Globus pallidus (tissue), 1 donor: Measurements from ENCODE around the gene TSPAN11.
"Not testable (repeated sequence)": the region's sequence is repeated elsewhere in the genome, so short reads cannot be mapped to it uniquely, and the experiment has no call there.

Source experiments
- DNase-seq: peaks from one replicate; pipeline ENCODE4 v3.0.0-alpha.2; 2015; ENCODE audit warnings: low spot score

The TSPAN11 gene

GRCh38 chr12:31019976-31020375, 93.4 kb downstream of the TSPAN11 start:
- no peak for DNase-seq

- DNase-seq: no peak
Observed at GRCh38 chr12:31020385-31021166, 94.0 kb downstream of the TSPAN11 start.

- DNase-seq: no peak
Observed at GRCh38 chr12:31021181-31021580, 94.6 kb downstream of the TSPAN11 start.

- no peak for DNase-seq
Observed at GRCh38 chr12:31021809-31022494, 95.4 kb downstream of the TSPAN11 start.

- DNase-seq: no peak
Observed at GRCh38 chr12:31023271-31023724, 96.8 kb downstream of the TSPAN11 start.

DNA sequence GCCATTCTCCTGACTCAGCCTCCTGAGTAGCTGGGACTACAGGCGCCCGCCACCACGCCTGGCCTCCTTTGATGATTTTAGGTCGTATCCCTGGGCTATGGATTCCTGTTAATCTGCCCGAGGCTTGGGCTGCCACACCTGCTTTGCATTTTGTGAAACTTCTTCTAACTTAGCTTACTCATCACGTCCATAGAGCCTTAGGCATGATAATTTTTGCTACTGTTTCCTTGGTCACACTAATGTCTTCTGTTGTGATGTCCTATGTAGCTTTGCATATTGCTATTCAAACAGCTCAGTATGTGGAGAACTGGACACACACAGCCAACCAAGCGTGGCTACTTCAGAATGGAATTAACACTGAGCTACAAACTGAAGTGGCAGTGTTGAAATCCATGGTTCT, 99.7 kb downstream of the TSPAN11 start:
- DNase-seq: no peak

DNA sequence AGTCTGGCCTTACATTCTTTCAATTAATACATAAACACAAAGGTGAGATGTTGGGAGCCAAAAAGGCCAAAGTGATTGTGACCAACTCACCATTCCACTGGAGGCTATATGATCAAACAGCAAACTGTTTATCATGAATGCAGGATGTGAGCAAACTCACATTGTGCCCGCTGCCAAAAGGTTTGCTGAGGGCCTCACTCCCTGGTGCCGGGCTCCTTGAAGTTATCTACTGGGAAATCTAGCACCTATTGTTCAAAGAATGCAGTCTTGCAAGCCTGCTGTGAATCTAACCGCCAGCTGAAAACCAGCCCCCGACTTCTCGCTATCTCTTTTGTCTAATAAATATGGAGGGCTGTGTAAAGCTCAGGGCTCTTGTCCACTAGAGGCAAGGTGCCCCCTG, 100.5 kb downstream of the TSPAN11 start:
- DNase-seq: not testable (repeated sequence)

GRCh38 chr12:31029468-31029867, 102.9 kb downstream of the TSPAN11 start:
- no peak for DNase-seq

DNA sequence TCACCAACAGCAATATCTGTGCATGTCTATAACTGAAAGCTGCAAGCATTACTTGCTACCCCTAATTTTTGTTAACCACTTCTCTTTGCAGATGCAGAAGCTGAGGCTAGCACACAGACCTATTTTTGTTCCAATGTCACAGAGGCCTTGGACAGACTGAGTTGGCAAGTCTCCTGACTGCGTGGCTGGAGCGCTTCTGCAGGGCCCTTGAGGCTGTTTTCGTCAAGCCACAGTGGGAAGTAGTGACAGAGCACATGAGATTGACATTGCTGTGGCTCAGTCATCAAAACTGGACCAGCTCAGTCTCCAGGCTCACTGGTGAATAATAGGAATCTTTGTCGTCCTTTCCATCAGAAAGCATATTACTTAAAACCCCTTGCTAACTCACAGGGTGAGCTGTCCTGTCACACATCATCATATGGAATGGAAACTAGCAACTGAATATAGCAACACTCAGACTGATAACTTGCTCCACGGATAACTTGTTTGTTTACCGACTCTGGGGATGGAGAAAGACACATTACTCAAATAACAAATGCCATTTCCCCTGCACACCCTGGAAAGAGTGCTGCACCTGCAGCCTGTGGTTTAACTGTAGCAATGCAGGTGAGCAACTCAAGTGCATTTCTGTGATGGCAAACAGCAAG, 103.5 kb downstream of the TSPAN11 start:
- peak; percentile 81 for DNase-seq

DNA sequence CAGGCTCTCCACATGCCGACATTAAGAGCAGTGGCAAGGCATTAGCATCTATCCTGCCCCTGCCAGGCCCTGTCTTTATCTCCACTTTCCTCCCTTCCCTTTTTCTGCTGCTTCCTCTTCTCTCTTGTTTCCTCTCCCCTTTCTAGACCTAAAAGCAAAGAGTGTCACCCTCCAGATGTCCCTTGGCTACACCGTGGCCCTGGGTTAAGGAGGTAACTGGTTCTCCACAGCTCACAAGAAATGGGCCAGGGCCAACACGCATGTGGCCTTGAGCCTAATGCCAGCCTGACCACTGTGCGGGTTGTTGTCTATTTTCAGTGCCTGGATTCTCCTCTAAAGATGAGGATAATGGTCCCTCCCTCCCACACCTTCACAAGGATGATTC, 105.4 kb downstream of the TSPAN11 start:
- DNase-seq: no peak

GRCh38 chr12:31033146-31033545, 106.6 kb downstream of the TSPAN11 start:
- DNase-seq: no peak

- DNase-seq: no peak
Observed at GRCh38 chr12:31033681-31034080, 107.1 kb downstream of the TSPAN11 start.

DNA sequence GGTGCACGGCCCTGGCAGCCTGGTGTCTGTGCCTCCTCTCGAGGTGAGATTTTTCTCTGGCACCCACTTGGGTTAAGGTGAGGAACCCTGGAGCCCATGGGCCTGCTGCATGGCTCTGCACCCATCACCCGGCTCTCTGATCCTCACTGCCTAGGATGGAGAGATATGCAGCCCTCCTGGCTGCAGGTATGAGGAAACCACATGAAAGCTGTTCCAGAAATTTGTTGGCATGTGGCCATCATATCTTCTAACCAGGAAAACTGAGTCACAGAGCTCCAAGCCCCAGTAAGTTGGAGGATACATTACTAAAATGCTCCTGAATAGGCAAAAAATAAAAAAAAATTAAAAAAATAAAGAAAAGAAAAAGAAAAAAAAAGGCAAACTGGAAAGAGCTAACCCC, 107.8 kb downstream of the TSPAN11 start:
- DNase-seq: no peak

GRCh38 chr12:31035226-31035625, 108.7 kb downstream of the TSPAN11 start:
- no peak for DNase-seq

- no peak for DNase-seq
Observed at GRCh38 chr12:31035967-31036665, 109.6 kb downstream of the TSPAN11 start.

GRCh38 chr12:31037028-31037427, 110.5 kb downstream of the TSPAN11 start:
- no peak for DNase-seq

- no peak for DNase-seq
Observed at GRCh38 chr12:31037931-31038330, 111.4 kb downstream of the TSPAN11 start.

DNA sequence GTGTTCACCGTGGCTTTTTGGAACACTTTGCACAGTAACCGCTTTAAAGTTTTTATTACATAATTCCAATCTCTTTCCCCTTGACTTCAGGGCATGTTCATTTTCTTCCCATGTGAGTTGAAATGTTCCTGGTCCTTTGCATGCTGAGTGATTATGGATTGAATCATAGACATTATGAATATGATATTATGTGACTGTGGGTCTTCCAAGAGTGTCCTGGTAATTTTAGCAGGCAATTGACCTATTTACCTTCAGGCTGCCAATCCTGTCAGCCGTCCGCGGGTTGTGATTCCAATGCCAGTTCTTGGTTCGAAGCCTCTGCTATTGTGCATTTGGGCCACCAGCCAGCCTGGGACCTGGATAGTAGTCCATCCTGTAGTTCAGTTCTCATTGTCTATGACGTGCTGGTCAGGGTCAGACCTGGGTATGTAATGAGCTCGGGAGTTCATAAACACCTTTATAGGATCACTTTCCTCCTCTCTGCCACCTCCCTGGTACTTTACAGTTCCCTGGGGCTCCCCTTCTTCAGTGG, 114.6 kb downstream of the TSPAN11 start:
- no peak for DNase-seq
